ENCODE data around the gene RCAN2. TPM values are rescaled to one million over a fixed set of nuclear protein-coding genes. Genes with fewer than 3 reads are reported as not detected.

RCAN2 gene
- total RNA-seq, 5 donors from 2014 or later (not counting 1 experiment from before 2014, with no cell fraction given) = 0.15 to 2.5 (median 1.4) TPM

DNA sequence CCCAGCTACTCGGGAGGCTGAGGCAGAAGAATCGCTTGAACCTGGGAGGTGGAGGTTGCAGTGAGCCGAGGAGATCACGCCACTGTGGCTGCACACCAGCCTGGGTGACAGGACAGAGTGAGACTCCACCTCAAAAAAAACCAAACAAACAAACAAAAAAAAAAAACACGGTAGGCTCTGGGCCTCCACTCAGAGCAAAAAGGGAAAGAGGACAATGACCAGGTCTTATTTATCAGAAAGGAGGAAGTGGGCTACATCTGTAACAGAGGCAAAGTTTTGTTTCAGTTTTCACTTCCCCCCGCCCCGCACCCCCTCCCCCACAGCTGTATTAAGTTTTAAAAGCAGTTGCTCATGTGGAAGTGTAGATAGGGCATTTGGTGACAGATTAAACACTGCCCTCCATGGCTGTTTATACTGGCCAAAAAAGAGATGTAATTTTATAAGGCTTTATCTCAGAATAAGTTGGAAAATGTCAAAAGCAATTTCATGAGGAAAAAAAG, 114.6 kb downstream of the RCAN2 start:
- Histone ChIP-seq H3K4me3 (ENCODE audit: control insufficient read depth in 1 of 2, extremely low read depth in 1 of 2, low read length in 1 of 2) (no peak overlapping the region), H3K27ac (ENCODE audit: low read length) (no peak overlapping the region), H3K36me3 (ENCODE audit: control insufficient read depth in 2 of 2, extremely low read depth in 1 of 2, insufficient read depth in 1 of 2, low read length in 1 of 2) (no peaks in the 10 kb centered on the region), H3K27me3 (replicated peaks in 1 of 2; ENCODE audit: control insufficient read depth in 2 of 2, extremely low read depth in 1 of 2, insufficient read depth in 2 of 2, low read length in 1 of 2) (no peaks in the 10 kb centered on the region), H3K4me1 (ENCODE audit: control insufficient read depth in 1 of 2, extremely low read depth in 1 of 2, insufficient read depth in 2 of 2, low read length in 2 of 2) (peaks cover 2 to 7% of the 10 kb centered on the region in 2 experiments), H3K9me3 (no peaks in the 10 kb centered on the region)
- CTCF ChIA-PET = no interaction called here
- Mint-ChIP-seq H3K36me3 (no peaks in the 10 kb centered on the region), H3K27ac (no peak overlapping the region), H3K4me1 (peaks cover 0 to 5% (median 0%) of the 10 kb centered on the region in 3 donors), H3K9me3 (no peaks in the 10 kb centered on the region), H3K4me3 (no peak overlapping the region), H3K27me3 (peaks cover 4 to 9% of the 10 kb centered on the region in 2 donors)
- DNase-seq (peak in 2 of 35 experiments; percentile 1 to 18), ATAC-seq (replicated peaks in 1 of 4) (no peak)
- no CpG with 5 or more reads among the region's 7 CpGs for WGBS (ENCODE audit: insufficient coverage)
- POLR2A ChIA-PET = no interaction called here

DNA sequence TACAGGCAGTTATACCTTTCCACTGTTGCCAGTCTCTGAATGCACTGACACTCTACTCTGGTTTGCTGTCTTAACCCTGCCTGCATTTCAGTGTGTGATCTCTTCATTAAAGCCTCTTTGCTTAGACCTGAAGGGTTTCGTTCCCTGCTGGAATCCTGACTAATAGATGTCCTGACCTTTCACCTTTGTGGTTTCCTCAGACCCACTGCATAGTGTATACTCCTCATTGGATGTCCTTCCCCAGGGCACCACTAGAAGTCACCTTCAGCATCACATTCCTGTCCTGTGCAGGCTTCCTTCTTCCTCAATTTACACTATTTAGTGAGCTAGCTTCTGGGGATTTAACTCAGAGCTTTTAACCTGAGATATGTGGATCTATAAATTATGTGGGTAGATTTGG, 120.6 kb downstream of the RCAN2 start:
- CTCF ChIA-PET = no interaction called here

DNA sequence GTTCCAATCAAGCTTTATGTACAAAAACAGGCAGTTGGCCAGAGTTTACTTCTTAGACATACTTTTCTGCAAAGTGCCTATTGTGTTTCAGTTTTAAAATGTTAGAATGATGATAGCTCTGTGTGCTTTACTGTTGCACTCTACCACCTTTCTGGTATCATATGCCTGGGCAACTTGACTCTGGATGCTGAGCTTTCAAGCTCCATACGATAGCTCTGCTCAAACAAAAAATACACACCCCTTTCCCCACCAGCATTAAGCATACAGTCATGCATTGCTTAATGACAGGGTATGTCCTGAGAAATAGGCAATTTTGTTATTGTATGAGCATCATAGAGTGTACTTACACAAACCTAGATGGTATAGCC, 123.1 kb downstream of the RCAN2 start:
- Mint-ChIP-seq H3K36me3 (no peaks in the 10 kb centered on the region), H3K4me1 (peaks cover 0 to 2% (median 0%) of the 10 kb centered on the region in 3 donors), H3K27me3 (peaks cover 0 to 3% of the 10 kb centered on the region in 2 donors), H3K27ac (no peak overlapping the region), H3K9me3 (no peaks in the 10 kb centered on the region), H3K4me3 (no peak overlapping the region)
- no peaks in the 10 kb centered on the region for H3K27me3 ChIP-seq (replicated peaks in 1 of 2; ENCODE audit: control insufficient read depth in 2 of 2, extremely low read depth in 1 of 2, insufficient read depth in 2 of 2, low read length in 1 of 2)
- H3K27ac ChIP-seq (ENCODE audit: low read length) = no peak overlapping the region
- H3K36me3 ChIP-seq (ENCODE audit: control insufficient read depth in 2 of 2, extremely low read depth in 1 of 2, insufficient read depth in 1 of 2, low read length in 1 of 2) = no peaks in the 10 kb centered on the region
- DNase-seq = no peak
- no CpG with 5 or more reads among the region's 1 CpG for whole genome bisulfite sequencing (ENCODE audit: insufficient coverage)
- ChIA-PET CTCF (no interaction called here), POLR2A (no interaction called here)
- H3K4me3 ChIP-seq (ENCODE audit: control insufficient read depth in 1 of 2, extremely low read depth in 1 of 2, low read length in 1 of 2) = no peak overlapping the region
- H3K4me1 ChIP-seq (ENCODE audit: control insufficient read depth in 1 of 2, extremely low read depth in 1 of 2, insufficient read depth in 2 of 2, low read length in 2 of 2) = no peaks in the 10 kb centered on the region
- ATAC-seq (replicated peaks in 1 of 4) = no peak
- H3K9me3 ChIP-seq = no peaks in the 10 kb centered on the region

More for the DNA sequence above, 120.6 kb downstream of the RCAN2 start:
- Histone ChIP-seq H3K27me3 (replicated peaks in 1 of 2; ENCODE audit: control insufficient read depth in 2 of 2, extremely low read depth in 1 of 2, insufficient read depth in 2 of 2, low read length in 1 of 2) (no peaks in the 10 kb centered on the region), H3K27ac (ENCODE audit: low read length) (no peak overlapping the region), H3K9me3 (no peaks in the 10 kb centered on the region), H3K4me3 (ENCODE audit: control insufficient read depth in 1 of 2, extremely low read depth in 1 of 2, low read length in 1 of 2) (no peak overlapping the region), H3K36me3 (ENCODE audit: control insufficient read depth in 2 of 2, extremely low read depth in 1 of 2, insufficient read depth in 1 of 2, low read length in 1 of 2) (no peaks in the 10 kb centered on the region), H3K4me1 (ENCODE audit: control insufficient read depth in 1 of 2, extremely low read depth in 1 of 2, insufficient read depth in 2 of 2, low read length in 2 of 2) (no peaks in the 10 kb centered on the region)
- Mint-ChIP-seq H3K36me3 (no peaks in the 10 kb centered on the region), H3K4me3 (no peak overlapping the region), H3K27me3 (peaks cover 0 to 8% of the 10 kb centered on the region in 2 donors), H3K9me3 (no peaks in the 10 kb centered on the region), H3K27ac (no peak overlapping the region), H3K4me1 (peaks cover 0 to 2% (median 0%) of the 10 kb centered on the region in 3 donors)
- 83% methylated on average over 1 of the region's 1 CpG for WGBS (ENCODE audit: insufficient coverage)
- ATAC-seq (replicated peaks in 1 of 4) (no peak), DNase-seq (no peak)
- POLR2A ChIA-PET = no interaction called here

DNA sequence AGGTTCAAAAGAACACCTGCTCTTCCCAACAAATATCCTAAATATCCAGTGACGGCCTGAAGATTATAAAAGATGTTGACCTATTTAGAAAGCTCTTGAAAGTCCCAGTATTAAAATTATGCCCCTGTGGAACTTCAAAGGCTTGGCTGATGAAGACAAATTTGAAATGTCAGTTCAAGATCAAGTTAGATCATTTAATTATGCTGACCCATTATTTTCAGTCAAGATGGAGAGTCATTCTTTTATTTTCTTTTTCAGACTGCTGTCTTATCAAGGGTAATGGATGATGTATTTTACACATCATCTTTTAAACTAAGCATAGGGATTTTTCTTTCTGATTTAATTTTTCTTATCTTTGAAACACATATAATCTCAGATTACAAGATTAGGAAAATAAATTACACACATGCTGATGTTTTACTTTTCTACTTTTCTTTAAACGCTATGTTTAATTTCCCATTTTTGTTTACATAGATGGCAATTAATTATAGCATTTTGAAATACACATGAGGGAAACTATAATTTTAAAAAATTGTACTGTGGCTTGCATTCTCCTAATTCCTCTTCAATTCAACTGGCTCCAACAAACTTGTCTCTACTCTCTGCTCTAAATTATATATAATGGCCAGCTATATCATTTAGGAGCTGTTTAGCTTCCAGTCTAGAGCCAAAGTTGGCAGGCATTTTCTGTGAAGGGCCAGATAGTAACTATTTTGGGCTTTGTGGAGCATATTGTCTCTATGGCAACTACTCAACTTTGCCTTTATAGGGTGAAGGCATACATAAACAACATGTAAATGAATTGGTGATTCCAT, 123.7 kb downstream of the RCAN2 start:
- Mint-ChIP-seq H3K27ac (no peak overlapping the region), H3K9me3 (no peaks in the 10 kb centered on the region), H3K4me1 (peaks cover 0 to 2% (median 0%) of the 10 kb centered on the region in 3 donors), H3K4me3 (no peak overlapping the region), H3K36me3 (no peaks in the 10 kb centered on the region), H3K27me3 (peaks cover 0 to 3% of the 10 kb centered on the region in 2 donors)
- Histone ChIP-seq H3K9me3 (no peaks in the 10 kb centered on the region), H3K4me1 (ENCODE audit: control insufficient read depth in 1 of 2, extremely low read depth in 1 of 2, insufficient read depth in 2 of 2, low read length in 2 of 2) (no peaks in the 10 kb centered on the region), H3K4me3 (ENCODE audit: control insufficient read depth in 1 of 2, extremely low read depth in 1 of 2, low read length in 1 of 2) (no peak overlapping the region), H3K27me3 (replicated peaks in 1 of 2; ENCODE audit: control insufficient read depth in 2 of 2, extremely low read depth in 1 of 2, insufficient read depth in 2 of 2, low read length in 1 of 2) (no peaks in the 10 kb centered on the region), H3K36me3 (ENCODE audit: control insufficient read depth in 2 of 2, extremely low read depth in 1 of 2, insufficient read depth in 1 of 2, low read length in 1 of 2) (no peaks in the 10 kb centered on the region), H3K27ac (ENCODE audit: low read length) (no peak overlapping the region)
- ChIA-PET POLR2A (no interaction called here), CTCF (interaction anchor here in 1 of 2 donors (0.6 kb wide), 1 partner anchor 439 kb away, joined by 4 read pairs; no protein-coding TSS in a partner anchor)
- WGBS (ENCODE audit: insufficient coverage) = no CpG with 5 or more reads among the region's 2 CpGs
- DNase-seq (no peak), ATAC-seq (replicated peaks in 1 of 4) (no peak)

DNA sequence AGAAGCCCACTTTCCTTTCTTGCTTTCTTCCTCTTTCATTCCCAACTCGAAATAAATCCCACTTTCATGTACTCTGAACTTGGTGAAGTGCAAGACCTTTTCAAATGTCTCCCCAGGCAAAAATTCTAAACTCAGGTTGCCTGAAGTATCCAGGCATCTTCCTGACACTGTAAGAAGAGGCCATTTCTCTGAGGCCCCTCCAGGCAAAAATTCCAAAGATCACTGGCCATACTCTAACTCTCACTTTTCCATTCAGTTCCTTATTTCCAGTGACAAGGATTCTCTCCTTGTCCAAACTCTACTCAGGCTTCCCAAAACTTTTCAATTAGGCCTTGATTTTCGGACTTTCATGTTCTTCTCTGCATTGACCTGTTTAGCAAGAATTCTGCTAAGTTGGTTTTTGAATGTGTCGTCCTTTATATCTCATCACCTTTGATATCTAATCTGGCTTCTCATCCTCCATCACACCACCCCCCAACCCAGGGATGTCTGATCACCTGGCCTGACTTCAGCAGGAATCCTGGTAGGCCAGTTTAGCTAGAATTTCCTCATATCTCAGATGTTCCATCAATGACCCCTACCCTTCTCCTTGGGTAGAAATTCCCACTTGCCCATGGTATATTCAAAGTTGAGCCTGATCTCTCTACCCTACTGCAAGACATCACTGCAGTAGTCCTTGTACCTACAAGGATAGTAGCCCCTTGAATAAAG, 124.9 kb downstream of the RCAN2 start:
- H3K4me1 Mint-ChIP-seq = no peaks in the 10 kb centered on the region
- H3K27ac Mint-ChIP-seq = no peak overlapping the region
- no peak overlapping the region for H3K4me3 Mint-ChIP-seq
- ATAC-seq (replicated peaks in 1 of 4) (no peak), DNase-seq (no peak)
- H3K27ac ChIP-seq (ENCODE audit: low read length) = no peak overlapping the region
- H3K27me3 ChIP-seq (replicated peaks in 1 of 2; ENCODE audit: control insufficient read depth in 2 of 2, extremely low read depth in 1 of 2, insufficient read depth in 2 of 2, low read length in 1 of 2) = no peaks in the 10 kb centered on the region
- no peak overlapping the region for H3K4me3 ChIP-seq (ENCODE audit: control insufficient read depth in 1 of 2, extremely low read depth in 1 of 2, low read length in 1 of 2)
- no peaks in the 10 kb centered on the region for H3K27me3 Mint-ChIP-seq
- ChIA-PET CTCF (no interaction called here), POLR2A (no interaction called here)
- no peaks in the 10 kb centered on the region for H3K4me1 ChIP-seq (ENCODE audit: control insufficient read depth in 1 of 2, extremely low read depth in 1 of 2, insufficient read depth in 2 of 2, low read length in 2 of 2)
- no peaks in the 10 kb centered on the region for H3K36me3 ChIP-seq (ENCODE audit: control insufficient read depth in 2 of 2, extremely low read depth in 1 of 2, insufficient read depth in 1 of 2, low read length in 1 of 2)
- H3K36me3 Mint-ChIP-seq = no peaks in the 10 kb centered on the region
- H3K9me3 Mint-ChIP-seq = no peaks in the 10 kb centered on the region
- 80% methylated on average over 1 of the region's 3 CpGs for WGBS (ENCODE audit: insufficient coverage)
- H3K9me3 ChIP-seq = no peaks in the 10 kb centered on the region

DNA sequence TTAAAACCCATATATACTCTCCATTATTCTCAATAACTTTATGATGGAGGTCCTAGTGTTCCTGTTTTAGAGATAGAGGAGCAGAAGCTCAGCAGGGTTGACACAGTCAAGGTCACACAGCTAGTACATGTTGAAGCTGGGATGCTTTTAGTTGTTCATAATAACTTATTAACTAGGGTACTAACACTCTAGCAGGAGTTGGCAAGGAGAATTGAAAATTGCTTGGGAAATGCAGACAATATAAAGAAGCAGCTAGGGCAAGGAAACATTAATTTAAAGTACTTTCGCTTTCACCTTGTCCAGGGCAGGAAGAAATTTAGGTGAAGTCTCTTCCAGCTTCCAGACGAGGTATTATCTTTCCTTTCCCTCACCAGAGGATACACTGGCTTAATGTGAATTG, 133.7 kb downstream of the RCAN2 start:
- Histone ChIP-seq H3K4me1 (ENCODE audit: control insufficient read depth in 1 of 2, extremely low read depth in 1 of 2, insufficient read depth in 2 of 2, low read length in 2 of 2) (no peaks in the 10 kb centered on the region), H3K27me3 (replicated peaks in 1 of 2; ENCODE audit: control insufficient read depth in 2 of 2, extremely low read depth in 1 of 2, insufficient read depth in 2 of 2, low read length in 1 of 2) (no peaks in the 10 kb centered on the region), H3K27ac (ENCODE audit: low read length) (no peak overlapping the region), H3K4me3 (ENCODE audit: control insufficient read depth in 1 of 2, extremely low read depth in 1 of 2, low read length in 1 of 2) (no peak overlapping the region), H3K9me3 (no peaks in the 10 kb centered on the region), H3K36me3 (ENCODE audit: control insufficient read depth in 2 of 2, extremely low read depth in 1 of 2, insufficient read depth in 1 of 2, low read length in 1 of 2) (no peaks in the 10 kb centered on the region)
- no peak overlapping the region for H3K4me3 Mint-ChIP-seq
- no peaks in the 10 kb centered on the region for H3K9me3 Mint-ChIP-seq
- no peaks in the 10 kb centered on the region for H3K36me3 Mint-ChIP-seq
- CTCF ChIA-PET = interaction anchor here in 1 of 2 donors (0.6 kb wide), 1 partner anchor 21 kb away, joined by 4 read pairs; no protein-coding TSS in a partner anchor
- POLR2A ChIA-PET = no interaction called here
- DNase-seq (no peak), ATAC-seq (replicated peaks in 1 of 4) (no peak)
- WGBS (ENCODE audit: insufficient coverage) = no CpG with 5 or more reads among the region's 2 CpGs
- H3K4me1 Mint-ChIP-seq = peaks cover 0 to 5% (median 2%) of the 10 kb centered on the region in 3 donors
- H3K27ac Mint-ChIP-seq = no peak overlapping the region
- H3K27me3 Mint-ChIP-seq = peaks cover 0 to 11% of the 10 kb centered on the region in 2 donors

Data from T-cell (primary cell).